ENCODE measurements around the gene PIKFYVE.

DNA sequence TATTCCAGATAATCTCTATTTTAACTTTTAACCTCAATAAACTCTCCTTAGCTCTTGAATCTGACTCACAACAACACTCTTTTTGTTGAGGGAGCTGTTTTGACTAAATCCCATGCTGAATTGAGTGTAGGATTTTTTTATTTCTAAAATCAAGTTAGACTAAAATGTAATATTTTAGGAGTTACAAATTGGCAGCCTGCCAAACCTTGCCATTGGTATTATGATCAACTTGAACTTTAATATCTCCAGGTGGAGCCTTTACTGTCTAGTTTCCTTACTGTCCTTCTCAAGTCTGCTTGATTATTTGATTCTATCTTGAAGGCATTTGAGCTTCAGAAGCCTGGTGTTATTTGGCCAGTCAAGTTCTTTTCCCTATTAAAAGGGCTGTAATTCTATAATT is 8.7 kb downstream of the PIKFYVE start:
- TF ChIP-seq, protein P1, sequence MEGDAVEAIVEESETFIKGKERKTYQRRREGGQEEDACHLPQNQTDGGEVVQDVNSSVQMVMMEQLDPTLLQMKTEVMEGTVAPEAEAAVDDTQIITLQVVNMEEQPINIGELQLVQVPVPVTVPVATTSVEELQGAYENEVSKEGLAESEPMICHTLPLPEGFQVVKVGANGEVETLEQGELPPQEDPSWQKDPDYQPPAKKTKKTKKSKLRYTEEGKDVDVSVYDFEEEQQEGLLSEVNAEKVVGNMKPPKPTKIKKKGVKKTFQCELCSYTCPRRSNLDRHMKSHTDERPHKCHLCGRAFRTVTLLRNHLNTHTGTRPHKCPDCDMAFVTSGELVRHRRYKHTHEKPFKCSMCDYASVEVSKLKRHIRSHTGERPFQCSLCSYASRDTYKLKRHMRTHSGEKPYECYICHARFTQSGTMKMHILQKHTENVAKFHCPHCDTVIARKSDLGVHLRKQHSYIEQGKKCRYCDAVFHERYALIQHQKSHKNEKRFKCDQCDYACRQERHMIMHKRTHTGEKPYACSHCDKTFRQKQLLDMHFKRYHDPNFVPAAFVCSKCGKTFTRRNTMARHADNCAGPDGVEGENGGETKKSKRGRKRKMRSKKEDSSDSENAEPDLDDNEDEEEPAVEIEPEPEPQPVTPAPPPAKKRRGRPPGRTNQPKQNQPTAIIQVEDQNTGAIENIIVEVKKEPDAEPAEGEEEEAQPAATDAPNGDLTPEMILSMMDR (IDR thresholded peaks at IDR 0.05): no peak
- no peak for TF ChIP-seq POLR2A (IDR thresholded peaks at IDR 0.05)

Data from ovary (tissue), 3 donors.